ENCODE results near the gene MIER1. TPM values are rescaled to one million over a fixed set of nuclear protein-coding genes. Genes with fewer than 3 reads are reported as not detected.
"Not testable (repeated sequence)": the region's sequence is repeated elsewhere in the genome, so short reads cannot be mapped to it uniquely, and the experiment has no call there.

Gene MIER1
- polyA plus RNA-seq, 5 donors = 26.4 to 41.1 (median 34.7) TPM

- DNase-seq = no peak
These were observed 9.3 kb downstream of the MIER1 start for GRCh38 chr1:66933887-66934700.

- DNase-seq = no peak
These were observed 12.9 kb downstream of the MIER1 start for GRCh38 chr1:66937529-66938234.

DNA sequence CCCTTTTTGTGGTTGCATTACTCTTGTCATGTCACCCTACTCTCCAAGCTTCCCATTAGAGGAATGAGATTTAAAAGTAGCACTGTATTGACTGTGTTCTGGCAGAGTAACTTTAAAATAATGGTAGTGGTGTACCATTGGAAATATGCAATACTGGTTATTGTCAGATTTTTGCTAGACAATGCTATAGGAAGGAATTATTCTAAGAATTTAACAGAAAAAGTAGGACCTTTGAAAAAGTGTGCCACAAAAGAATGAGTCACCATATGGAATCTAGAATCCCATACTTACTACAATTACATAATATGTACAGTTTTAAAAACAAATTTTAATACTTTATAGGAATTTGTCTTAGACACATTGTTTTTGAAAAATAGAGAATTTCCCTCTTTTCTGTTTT, 13.8 kb downstream of the MIER1 start:
- DNase-seq = no peak

DNA sequence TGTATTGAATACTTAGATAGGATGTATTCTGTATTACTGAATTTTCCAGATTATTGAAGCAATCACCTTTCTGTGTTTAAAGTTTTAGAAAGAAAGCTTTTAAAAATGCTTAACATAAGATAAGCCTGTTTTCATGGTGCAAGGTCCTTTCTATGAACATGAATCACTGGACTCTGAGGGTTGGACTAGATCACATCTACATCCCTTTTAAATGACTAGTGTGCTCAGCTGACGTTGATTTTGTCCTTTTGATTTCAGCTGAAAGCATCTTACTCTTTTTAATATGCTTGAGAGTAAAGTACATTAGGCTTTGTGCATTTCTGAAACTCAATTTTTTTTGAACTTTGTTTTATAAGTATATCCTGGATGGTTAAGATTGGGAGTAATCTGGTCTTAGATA, 16.2 kb downstream of the MIER1 start:
- no peak for DNase-seq

DNA sequence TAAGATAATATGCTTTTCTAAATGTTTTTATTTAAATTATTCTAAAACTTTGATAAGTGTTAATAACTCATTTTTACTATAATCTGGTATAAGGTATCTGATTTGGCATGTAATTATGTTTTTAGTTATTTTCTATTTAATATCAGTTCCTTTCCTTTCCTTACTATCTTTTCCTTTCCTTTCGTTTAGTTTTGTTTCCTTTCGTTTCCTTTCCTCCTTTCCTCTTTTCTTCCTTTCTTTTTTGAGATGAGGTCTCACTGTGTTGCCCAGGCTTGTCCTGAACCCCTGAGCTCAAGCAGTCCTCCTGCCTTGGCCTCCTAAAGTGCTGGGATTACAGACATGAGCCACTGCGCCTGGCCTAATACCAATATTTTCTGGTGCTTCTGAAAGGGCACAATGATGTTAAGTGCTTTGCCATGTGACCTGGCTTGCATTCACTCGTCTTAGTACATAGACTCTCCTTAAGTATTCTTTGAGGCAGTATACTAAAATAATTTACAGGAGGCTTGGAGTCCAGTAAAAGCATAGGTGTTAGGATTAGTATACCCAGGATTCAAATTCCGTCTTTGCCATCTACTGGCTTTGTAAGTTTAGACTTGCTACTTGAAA, 18.7 kb downstream of the MIER1 start:
- DNase-seq = no peak

GRCh38 chr1:66944330-66945274, 19.8 kb downstream of the MIER1 start:
- DNase-seq = no peak

DNA sequence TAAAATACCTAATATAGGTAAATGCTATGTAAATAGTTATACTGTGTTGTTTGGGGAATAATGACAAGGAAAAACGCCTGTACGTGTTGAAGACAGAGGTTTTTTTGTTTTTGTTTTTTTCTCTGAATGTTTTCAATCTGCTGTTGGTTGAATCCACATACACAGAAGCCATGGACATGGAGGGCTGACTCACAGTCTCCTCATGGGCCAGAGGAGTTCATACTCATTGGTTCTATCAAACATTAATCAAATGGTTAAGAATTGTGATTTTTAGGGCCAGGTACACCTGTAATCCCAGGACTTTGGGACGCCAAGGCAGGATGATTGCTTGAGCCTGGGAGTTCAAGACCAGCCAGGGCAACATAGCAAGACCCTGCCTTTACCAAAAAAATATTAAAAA, 20.5 kb downstream of the MIER1 start:
- DNase-seq = no peak

DNA sequence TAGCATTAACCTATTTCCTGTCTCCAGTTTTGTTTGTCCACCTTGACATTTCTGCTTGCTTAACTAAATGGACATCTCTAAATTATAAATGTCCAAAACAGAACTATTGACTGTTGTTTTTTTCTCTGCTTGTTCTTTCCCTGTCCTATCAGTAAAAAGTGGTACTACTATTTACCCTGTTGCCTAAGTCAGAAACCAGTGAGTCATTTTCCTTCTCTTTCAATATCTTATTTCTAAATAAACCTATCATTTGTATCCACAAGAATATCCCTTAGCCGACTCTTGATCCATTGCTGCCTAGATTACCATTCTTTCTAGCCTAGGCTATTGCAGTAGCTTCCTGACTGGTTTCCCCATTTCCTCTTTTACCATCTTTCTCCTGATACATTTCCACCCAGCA, 22.5 kb downstream of the MIER1 start:
- no peak for DNase-seq

DNA sequence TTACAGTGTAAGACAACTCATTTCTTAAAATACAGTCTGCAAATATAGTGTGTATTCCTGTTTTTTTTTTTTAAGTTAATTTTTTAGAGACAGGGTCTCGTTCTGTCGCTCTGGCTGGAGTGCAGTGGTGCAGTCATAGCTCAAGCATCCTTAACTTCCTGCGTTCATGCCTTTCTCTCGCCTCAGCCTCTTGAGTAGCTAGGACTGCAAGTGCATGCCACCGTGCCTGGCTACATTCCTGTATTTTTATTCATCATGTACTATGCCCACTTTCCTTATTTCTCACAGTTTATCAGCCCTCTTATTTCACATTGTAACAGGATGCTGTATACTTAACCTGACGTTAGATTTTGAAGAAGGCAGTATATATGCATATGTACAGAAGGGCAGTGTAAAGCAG, 26.7 kb downstream of the MIER1 start:
- no peak for DNase-seq

GRCh38 chr1:66954208-66954607, 29.4 kb downstream of the MIER1 start:
- DNase-seq = no peak

DNA sequence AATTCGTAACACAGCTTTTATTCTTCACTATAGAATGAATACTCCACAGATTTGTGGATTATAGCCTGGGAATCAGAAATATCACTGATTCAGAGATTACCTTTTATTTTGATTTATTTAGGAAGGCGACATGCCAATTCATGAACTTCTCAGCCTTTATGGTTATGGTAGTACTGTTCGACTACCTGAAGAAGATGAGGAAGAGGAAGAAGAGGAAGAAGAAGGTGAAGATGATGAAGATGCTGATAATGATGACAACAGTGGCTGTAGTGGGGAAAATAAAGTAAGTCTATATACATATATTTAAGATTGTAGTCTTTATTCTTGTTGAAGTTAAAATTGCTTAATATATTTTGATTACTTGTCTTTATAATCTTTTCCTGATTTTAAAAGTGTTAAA, 33.1 kb downstream of the MIER1 start:
- no peak for DNase-seq

DNA sequence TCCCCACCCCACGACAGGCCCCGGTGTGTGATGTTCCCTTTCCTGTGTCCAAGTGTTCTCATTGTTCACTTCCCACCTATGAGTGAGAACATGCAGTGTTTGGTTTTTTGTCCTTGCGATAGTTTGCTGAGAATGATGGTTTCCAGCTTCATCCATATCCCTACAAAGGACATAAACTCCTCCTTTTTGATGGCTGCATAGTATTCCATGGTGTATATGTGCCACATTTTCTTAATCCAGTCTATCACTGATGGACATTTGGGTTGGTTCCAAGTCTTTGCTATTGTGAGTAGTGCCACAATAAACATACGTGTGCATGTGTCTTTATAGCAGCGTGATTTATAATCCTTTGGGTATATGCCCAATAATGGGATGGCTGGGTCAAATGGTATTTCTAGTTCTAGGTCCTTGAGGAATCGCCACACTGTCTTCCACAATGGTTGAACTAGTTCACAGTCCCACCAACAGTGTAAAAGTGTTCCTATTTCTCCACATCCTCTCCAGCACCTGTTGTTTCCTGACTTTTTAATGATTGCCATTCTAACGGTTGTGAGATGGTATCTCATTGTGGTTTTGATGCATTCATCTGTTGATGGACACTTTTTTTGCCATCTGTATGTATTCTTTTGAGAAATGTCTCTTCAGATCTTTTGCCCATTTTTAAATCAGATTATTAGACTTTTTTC, 41.5 kb downstream of the MIER1 start:
- not testable (repeated sequence) for DNase-seq

DNA sequence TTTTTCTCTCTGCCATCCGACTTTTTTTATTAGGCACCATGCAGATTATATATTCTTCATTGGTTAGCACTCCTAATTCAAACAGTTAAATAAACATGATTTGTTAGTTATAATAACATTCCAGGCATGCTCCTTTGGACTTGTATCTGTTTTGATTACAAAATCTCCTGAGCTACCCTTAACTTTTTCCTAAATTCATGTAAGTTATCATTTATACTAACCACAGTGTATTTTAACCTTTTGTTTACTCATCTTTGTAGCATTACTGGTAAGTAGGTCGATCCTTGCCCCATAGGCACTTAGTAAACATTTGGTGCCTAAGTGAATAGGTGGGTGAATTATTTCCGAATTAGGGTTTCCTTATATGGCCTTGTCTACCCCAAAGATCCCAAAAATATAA, 43.8 kb downstream of the MIER1 start:
- no peak for DNase-seq

DNA sequence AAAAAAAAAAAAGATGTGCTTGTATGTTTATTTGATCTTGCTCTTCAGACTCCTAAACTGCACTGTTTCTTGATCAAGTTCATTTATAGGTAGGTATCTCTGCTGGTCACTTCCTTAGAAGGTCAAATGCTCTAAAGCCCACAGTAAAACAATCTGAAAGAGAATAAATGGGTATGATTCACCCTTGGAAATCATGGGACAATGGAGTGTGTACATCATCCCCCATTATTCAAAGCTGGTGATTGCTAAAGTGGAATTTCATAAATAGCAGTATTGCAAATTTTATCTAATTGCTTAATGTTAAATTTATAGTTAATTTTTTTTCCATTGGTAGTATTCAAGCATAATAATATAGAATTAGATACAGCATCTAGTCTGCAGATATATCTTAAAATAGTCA, 53.4 kb downstream of the MIER1 start:
- DNase-seq = no peak

DNA sequence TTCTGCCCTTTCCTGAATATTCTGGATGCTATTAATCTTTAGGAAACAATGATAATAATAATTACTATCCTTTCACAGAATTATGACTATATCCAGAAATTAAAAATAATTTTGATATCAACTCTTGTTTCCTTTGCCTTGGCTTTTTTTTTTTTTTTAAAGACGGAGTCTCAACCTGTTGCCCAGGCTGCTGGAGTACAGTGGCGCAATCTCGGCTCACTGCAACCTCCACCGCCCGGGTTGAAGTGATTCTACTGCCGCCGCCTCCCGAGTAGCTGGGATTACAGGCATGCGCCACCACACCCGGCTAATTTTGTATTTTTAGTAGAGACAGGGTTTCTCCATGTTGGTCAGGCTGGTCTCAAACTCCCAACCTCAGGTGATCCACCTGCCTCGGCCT, 54.8 kb downstream of the MIER1 start:
- not testable (repeated sequence) for DNase-seq

DNA sequence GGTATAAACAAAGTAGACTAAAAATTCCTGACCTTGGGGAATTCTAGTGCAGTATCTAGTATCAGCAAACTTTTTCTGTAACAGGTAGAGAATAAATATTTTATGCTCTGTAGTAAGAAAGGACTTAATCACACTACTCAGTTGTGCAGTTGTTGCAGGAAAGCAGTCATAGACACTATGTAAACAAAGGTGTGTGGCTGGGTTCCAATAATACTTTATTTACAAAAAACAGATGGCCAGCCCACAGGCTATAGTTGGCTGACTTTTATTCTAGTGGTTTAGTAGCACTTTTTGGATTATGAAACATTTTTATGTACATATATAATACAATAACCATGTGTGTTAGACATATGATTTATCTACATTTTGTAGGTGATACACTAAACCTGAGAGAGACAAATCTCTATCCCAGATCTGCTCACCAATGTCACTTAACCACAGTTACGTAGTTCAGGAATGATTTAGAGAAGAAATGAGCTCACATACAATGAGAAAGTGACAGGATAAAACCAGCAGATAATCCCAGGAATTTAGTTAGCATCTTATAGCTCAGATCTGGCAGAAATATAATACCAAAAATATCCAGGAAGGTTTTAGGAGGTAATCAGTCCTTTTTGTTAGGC, 56.1 kb downstream of the MIER1 start:
- DNase-seq = no peak

- no peak for DNase-seq
These were observed 56.9 kb downstream of the MIER1 start for GRCh38 chr1:66981679-66982078.

- no peak for DNase-seq
These were observed 57.9 kb downstream of the MIER1 start for GRCh38 chr1:66982561-66983260.

DNA sequence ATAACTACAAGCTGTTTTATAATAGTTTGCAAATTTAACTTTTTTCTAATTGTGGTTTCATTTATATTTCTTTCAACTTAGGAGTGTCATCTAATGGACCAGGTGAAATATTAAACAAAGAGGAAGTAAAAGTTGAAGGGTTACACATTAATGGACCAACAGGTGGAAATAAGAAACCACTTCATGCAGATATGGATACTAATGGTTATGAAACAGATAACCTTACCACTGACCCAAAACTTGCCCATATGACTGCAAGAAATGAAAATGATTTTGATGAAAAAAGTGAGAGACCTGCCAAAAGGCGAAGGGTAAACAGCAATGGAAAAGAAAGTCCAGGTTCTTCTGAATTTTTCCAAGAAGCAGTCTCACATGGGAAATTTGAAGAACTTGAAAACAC, 59.7 kb downstream of the MIER1 start:
- DNase-seq = no peak

- no peak for DNase-seq
These were observed 61.0 kb downstream of the MIER1 start for GRCh38 chr1:66985835-66986234.

Measured in right lung (tissue), 5 donors.